Tibial artery (tissue), 4 donors: ENCODE data around the gene XPNPEP3.

Experiments
- DNase-seq, 2 donors: peaks; one replicate each; pipeline ENCODE4 v3.0.0-alpha.2; 2019
- H3K27ac ChIP-seq, 2 donors: fragments of 200-600 bp; sonication (generic) in 1 of 2; 1 replicate in 1 of 2; 2 replicates in 1 of 2; pipeline ENCODE4 v1.5.1; 2018 to 2019; ENCODE audit warnings: mild to moderate bottlenecking in 1 of 2
- H3K27me3 ChIP-seq, 2 donors: fragments of 200-600 bp; sonication (generic) in 1 of 2; one replicate each; pipeline versions ENCODE4 v1.5.1 to v1.6.0; 2016 to 2019
- H3K36me3 ChIP-seq, 3 donors: fragments of 200-600 bp; sonication (generic) in 2 of 3; one replicate each; pipeline ENCODE4 v1.5.1; 2016 to 2019; ENCODE audit warnings: mild to moderate bottlenecking in 2 of 3
- H3K4me1 ChIP-seq, 4 donors: fragments of 200-600 bp; sonication (generic) in 2 of 4; 1 replicate in 3 of 4; 2 replicates in 1 of 4; pipeline ENCODE4 v1.5.1; 2016 to 2019
- H3K4me3 ChIP-seq, 2 donors: fragments of 200-600 bp; sonication (generic) in 1 of 2; 1 replicate in 1 of 2; 2 replicates in 1 of 2; pipeline ENCODE4 v1.5.1; 2018 to 2019; ENCODE audit warnings: mild to moderate bottlenecking in 2 of 2
- H3K9me3 ChIP-seq, 3 donors: fragments of 200-600 bp; sonication (generic) in 1 of 3; one replicate each; pipeline ENCODE4 v1.5.1; 2016 to 2019
- CTCF ChIP-seq, 2 experiments: fragments of 200-600 bp in 1 of 2; fragments of 450-650 bp in 1 of 2; IDR thresholded peaks; one replicate each; pipeline ENCODE4 v1.5.1; 2017 to 2019; ENCODE audit warnings: antibody characterized with exemption in 2 of 2, mild to moderate bottlenecking in 1 of 2, moderate library complexity in 1 of 2
- intact Hi-C: fragments of 100-400 bp; cut with DNase I; formaldehyde crosslinking; loops from one replicate; pipeline ENCODE4 v1.15.0; 2023; ENCODE audit warnings: low total_unique reads

The XPNPEP3 gene

GRCh38 chr22:40853961-40854360 lies 3.0 kb upstream of the XPNPEP3 start:
- Histone ChIP-seq H3K36me3 (peaks cover 0 to 15% (median 11%) of the 10 kb centered on the region in 3 donors), H3K4me3 (peak overlapping the region in 1 of 2 donors; percentile 95), H3K27me3 (no peaks in the 10 kb centered on the region), H3K27ac (peak overlapping the region in 1 of 2 donors; percentile 95), H3K4me1 (peaks cover 0 to 65% (median 37%) of the 10 kb centered on the region in 4 donors), H3K9me3 (no peaks in the 10 kb centered on the region)
- intact Hi-C loops, result no loop called here
- no peak for DNase-seq
- no peak for TF ChIP-seq CTCF (IDR thresholded peaks at IDR 0.05)

- H3K36me3 ChIP-seq, result peaks cover 0 to 3% (median 0%) of the 10 kb centered on the region in 3 donors
- peaks cover 0 to 64% (median 38%) of the 10 kb centered on the region in 4 donors for H3K4me1 ChIP-seq
- H3K9me3 ChIP-seq, result no peaks in the 10 kb centered on the region
- TF ChIP-seq CTCF (IDR thresholded peaks at IDR 0.05), result no peak
- peak in 1 of 2 donors; percentile 36 for DNase-seq
- intact Hi-C loops, result no loop called here
- no peaks in the 10 kb centered on the region for H3K27me3 ChIP-seq
- H3K27ac ChIP-seq, result peak overlapping the region; percentile 95 to 98
- peak overlapping the region; percentile 85 to 95 for H3K4me3 ChIP-seq
Observed at GRCh38 chr22:40855071-40855978, 1.6 kb upstream of the XPNPEP3 start.

- Histone ChIP-seq H3K4me3 (peak overlapping the region; percentile 85 to 95), H3K4me1 (peaks cover 0 to 59% (median 36%) of the 10 kb centered on the region in 4 donors), H3K9me3 (no peaks in the 10 kb centered on the region), H3K36me3 (no peaks in the 10 kb centered on the region), H3K27me3 (no peaks in the 10 kb centered on the region), H3K27ac (peak overlapping the region; percentile 95 to 98)
- no peak for TF ChIP-seq CTCF (IDR thresholded peaks at IDR 0.05)
- intact Hi-C loops, result no loop called here
- DNase-seq, result peak in 1 of 2 donors; percentile 34
Observed at GRCh38 chr22:40855979-40856512, 902 bp upstream of the XPNPEP3 start.

- no peak for TF ChIP-seq CTCF (IDR thresholded peaks at IDR 0.05)
- Histone ChIP-seq H3K4me3 (peak overlapping the region; percentile 85 to 95), H3K27ac (peak overlapping the region; percentile 95 to 98), H3K27me3 (no peaks in the 10 kb centered on the region), H3K4me1 (peaks cover 0 to 45% (median 32%) of the 10 kb centered on the region in 4 donors), H3K9me3 (no peaks in the 10 kb centered on the region), H3K36me3 (peaks cover 0 to 11% (median 0%) of the 10 kb centered on the region in 3 donors)
- intact Hi-C loops, result no loop called here
- DNase-seq, result no peak
Observed at GRCh38 chr22:40857309-40857855, 434 bp downstream of the XPNPEP3 start.

GRCh38 chr22:40862013-40862412 lies 5.1 kb downstream of the XPNPEP3 start, which contains the start of gene DNAJB7:
DNAJB7 (minus strand) TSS chr22:40862113; CDS start chr22:40861994, 119 bp downstream.
- Histone ChIP-seq H3K9me3 (no peaks in the 10 kb centered on the region), H3K4me1 (peaks cover 0 to 16% (median 10%) of the 10 kb centered on the region in 4 donors), H3K36me3 (peaks cover 0 to 11% (median 0%) of the 10 kb centered on the region in 3 donors), H3K4me3 (no peak within 1 kb of the TSS), H3K27ac (no peak within 1 kb of the TSS), H3K27me3 (no peaks in the 10 kb centered on the region)
- no peak for TF ChIP-seq CTCF (IDR thresholded peaks at IDR 0.05)
- intact Hi-C loops, result no loop called here
- DNase-seq, result no peak
